HG02981 (cell line): ENCODE results near the gene LRRC42.

Source experiments
- ATAC-seq: cut with Tn5 transposase; IDR thresholded peaks from one replicate; pipeline ENCODE4 v1.9.1; 2021; ENCODE audit warnings: mild to moderate bottlenecking, moderate library complexity; ENCODE audit not compliant: unreplicated experiment

The LRRC42 gene

DNA sequence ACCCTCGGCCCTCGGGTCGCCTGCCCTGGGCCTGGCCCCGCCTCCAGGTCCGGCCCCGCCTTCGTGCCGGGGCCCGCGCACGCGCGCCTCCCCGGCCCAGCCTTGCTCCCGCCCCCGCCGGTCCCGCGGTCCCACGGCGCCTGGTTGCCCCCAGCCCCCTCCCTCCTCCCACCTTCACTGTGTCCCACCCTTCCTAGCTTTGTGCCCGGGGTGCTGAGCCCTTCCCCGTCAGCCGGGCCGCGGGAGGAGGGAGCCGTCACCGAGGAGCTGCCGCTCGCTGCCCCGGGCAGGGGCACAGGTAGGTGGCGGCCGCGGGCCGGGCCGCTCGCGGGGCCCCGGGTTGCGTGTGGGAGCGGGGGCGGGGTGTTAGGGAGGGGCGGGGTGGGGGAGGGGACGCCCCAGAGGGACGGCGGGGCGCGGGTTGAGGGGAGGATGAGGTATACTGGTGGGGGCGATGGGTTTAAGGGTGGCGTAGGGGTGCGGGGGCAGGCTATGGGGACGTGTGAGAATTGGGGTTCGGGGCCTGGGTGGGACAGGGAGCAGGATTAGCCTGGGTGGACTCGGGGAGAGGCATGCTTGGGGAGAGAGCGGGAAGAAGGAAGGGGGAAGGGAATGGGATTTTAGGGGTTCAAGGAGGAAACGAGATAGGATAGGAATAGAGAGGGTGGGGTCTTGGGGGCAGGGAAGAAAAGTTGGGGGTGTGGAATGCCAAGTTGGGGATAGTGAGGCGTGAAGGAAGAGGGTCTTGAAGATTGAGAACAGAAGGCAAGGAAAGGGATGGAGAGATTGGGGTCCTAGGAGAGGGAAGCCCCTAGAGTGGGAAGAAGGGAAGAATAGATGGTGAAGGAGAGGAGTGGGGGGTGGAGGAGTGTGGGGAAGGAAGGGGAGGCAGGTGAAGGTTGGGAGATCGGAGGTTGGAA lies at the start of gene LRRC42:
Gene LRRC42 (plus strand): TSS at position 99 of the 920 bp plus-strand sequence. CDS start 5,650 bp downstream, outside the sequence.
- peak; percentile 62 for ATAC-seq

GRCh38 chr1:53896635-53897229 lies 49.4 kb upstream of the LRRC42 start:
- ATAC-seq = no peak

- ATAC-seq = no peak
Measured at GRCh38 chr1:53899206-53899628, 46.9 kb upstream of the LRRC42 start.

DNA sequence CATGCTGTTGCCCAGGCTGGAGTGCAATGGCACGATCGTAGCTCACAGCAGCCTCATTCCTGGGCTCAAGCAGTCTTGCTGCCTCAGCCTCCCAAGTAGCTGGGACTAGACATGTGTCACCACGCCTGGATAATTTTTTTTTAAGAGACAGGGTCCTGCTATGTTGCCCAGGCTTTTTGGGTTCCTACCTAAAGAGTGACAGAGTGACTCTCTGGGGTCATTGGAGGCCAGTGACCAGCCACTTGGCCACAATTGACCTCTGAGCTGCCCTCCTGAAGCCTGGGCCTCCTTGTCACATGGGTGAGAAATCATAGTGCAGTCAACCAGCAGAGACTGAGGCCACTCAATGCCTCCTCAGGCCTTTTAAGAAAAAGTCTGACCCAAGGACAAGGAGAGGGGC lies 46.4 kb upstream of the LRRC42 start:
- no peak for ATAC-seq

DNA sequence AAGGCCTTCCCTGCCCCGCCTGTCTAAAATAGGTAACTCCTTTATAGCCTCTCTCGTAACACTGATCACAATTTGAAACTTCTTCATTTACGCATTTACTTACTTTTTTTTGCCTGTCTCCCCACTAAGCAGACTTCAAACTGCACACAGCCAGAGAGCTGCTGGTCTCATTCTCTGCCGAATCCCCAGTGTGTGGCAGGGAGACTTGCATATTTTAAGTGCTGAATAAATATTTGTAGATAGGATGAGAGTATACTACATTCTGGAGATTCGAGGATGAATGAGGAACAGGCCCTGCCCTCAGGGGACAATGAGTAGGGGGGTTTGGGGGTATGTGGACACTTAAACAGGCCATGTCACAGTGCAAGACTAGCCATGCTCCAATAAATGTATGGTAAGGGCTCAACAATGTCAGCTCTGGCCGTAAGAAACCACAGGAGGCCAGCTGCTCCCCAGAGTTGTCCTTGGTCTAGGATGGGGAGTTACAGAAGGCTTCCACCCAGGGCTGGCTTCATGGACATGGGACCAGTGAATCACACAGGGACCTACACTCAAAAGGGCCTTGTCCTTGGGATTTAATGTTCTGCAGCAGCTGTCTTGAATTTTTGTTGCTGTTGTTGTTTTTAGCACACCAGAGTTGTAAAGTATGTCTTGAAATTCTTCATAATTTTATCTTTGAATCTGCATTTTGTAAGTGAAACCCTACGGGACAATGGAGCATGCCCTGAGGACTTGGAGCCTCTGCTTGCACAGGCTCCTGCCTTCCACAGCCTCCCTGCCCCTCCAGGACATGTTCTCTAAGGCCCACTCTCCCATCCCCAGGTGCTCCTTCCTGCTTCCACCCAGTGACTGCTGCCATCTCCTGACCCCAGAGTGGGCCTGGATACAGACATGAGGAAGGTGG lies 43.7 kb upstream of the LRRC42 start:
- ATAC-seq = no peak

GRCh38 chr1:53905509-53905908 lies 40.6 kb upstream of the LRRC42 start:
- ATAC-seq = no peak

- no peak for ATAC-seq
Measured at GRCh38 chr1:53906121-53906520, 40.0 kb upstream of the LRRC42 start.

GRCh38 chr1:53909946-53910345 lies 36.2 kb upstream of the LRRC42 start:
- ATAC-seq = no peak

- no peak for ATAC-seq
Measured at GRCh38 chr1:53911442-53911841, 34.7 kb upstream of the LRRC42 start.

- no peak for ATAC-seq
Measured at GRCh38 chr1:53913352-53914033, 32.7 kb upstream of the LRRC42 start.

DNA sequence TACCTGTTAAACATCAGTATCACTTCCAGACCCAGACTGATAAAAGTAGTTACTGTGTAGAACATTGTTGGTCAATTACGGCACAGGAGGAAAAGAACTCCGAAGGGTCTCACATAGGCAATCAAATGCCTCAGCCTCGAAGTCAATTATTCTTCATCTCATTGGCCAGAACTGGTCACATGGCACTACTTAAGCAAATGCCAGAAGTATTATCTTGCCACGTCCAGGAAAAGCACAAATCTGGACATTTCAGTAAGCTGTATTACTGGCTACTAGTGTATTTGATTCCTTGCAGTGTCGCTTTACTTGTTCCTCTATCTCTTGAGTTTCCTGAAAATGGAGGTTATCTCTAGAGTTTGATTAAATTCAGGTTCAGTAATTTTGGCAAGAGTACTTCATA lies 27.8 kb upstream of the LRRC42 start:
- no peak for ATAC-seq

DNA sequence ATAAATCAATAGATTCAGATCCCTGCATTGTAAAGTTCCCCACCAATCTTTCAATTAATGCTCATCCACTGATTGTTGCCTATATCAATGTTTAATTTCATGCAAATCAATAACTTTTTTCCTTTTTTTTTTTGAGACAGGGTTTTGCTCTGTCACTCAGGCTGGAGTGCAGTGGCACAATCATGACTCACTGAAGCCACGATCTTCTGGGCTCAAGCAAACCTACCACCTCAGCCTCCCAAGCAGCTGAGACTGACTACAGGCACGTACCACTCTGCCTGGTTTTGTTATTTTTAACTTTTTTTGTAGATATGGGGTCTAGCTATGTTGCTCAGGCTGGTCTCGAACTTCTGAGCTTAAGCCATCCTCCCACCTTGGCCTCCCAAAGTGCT lies 26.5 kb upstream of the LRRC42 start:
- ATAC-seq = no peak

GRCh38 chr1:53927376-53927881 lies 18.7 kb upstream of the LRRC42 start:
- ATAC-seq = no peak

- no peak for ATAC-seq
Measured at GRCh38 chr1:53929246-53929960, 16.7 kb upstream of the LRRC42 start.

DNA sequence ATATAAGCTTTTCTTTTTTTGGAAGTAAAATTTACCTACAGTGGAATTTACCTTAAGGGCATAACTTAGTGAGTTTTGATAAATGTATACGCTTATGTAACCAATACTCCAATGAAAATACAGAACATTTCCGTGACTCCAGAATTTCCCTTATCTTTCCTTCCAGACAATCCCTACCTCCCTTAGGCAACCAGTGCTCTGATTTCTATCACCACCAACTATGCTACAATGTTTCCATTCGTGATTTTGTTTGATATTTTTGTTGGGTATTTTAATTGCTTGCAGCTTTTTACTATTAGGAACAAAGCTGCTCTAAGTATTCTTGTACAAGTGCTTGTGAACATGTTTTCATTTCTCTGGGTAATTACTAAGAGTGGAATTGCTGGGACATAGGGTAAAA lies 15.2 kb upstream of the LRRC42 start:
- no peak for ATAC-seq

- no peak for ATAC-seq
Measured at GRCh38 chr1:53931523-53931922, 14.6 kb upstream of the LRRC42 start.

- ATAC-seq = no peak
Measured at GRCh38 chr1:53934170-53934765, 11.9 kb upstream of the LRRC42 start.

DNA sequence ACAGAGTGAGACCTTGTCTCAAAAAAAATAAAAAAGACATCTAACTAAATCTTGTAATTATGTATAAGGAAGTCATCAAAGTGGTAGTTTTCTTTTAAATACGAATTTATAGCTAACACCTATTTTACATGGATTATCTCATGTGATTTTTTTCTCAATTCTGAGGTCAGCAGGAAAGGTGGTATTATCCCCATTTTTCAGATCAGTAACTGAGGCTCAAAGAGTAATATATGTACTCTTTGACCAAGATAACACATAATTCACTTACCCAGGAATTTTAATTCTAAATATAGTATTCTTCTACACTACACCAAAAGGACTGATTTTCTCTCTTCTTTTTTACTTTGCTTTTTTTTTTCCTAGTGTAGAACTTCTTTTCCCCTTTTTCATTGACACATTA lies 9.7 kb upstream of the LRRC42 start:
- no peak for ATAC-seq

DNA sequence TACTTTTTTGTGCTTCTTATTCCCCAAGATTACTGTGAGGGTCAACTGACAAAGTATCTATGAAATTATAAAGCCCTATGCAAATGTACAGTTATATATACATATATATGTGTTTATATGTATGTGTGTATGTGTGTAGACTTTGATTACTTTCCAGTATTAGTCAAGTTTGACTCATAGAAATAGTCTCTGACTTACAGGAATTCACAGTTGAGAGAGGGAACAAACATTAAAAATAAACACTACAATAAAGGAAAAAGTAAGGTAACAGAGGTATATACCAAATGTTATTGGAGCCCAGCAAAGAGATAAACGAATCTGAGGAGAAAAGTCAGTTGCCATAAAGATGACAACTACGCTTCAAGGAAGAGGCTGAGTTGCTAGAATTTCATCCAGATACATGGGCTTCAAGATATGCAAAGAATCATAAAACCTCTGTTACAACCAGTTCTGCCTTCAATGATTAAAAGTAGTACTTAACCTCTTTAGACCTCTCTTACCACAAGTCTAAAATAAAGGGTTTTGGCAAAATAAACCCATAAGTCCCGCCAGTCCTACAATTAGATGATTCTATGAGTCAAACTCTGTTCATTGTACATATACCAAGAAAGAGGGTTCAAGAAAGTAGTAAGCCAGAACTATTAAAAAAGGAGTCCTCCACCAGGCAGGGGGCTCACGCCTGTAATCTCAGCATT lies 7.9 kb upstream of the LRRC42 start:
- no peak for ATAC-seq
